KOPT-K1 (cell line): ENCODE results near the gene PANX1.

ENCODE experiments used
- H3K27ac ChIP-seq: fragments of 200-600 bp; sonication (generic); 2 replicates; pipeline ENCODE4 v1.5.1; 2016; ENCODE audit warnings: antibody characterized with exemption, mild to moderate bottlenecking, low read depth, low read length; ENCODE audit not compliant: poor library complexity, severe bottlenecking
- H3K36me3 ChIP-seq: fragments of 200-600 bp; sonication (generic); 2 replicates; pipeline ENCODE4 v1.5.1; 2017; ENCODE audit warnings: antibody characterized with exemption, mild to moderate bottlenecking, low read length, moderate library complexity; ENCODE audit not compliant: insufficient read depth
- H3K9me3 ChIP-seq: fragments of 200-600 bp; sonication (generic); 2 replicates; pipeline ENCODE4 v1.5.1; 2017; ENCODE audit warnings: antibody characterized with exemption, low read length, mild to moderate bottlenecking; ENCODE audit not compliant: insufficient read depth, poor library complexity, severe bottlenecking

The PANX1 gene

DNA sequence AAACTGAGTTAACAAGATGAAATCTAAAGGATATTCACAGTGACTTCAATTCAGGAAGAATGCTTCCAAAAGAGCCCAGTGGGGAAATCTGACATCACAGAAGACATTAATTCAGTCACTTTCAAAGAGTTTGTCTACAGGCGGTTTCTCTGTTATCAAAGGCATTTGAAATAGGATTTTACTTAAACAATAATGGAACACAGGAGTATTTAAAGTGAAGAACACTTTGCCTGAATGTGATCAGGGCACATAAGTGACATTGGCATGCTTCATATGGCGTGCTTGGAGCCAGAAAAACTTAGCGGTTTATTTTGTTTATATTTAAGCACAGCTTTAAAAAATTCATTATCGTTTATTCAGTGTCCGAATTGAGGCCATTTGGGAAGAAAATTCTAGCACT is 52.9 kb downstream of the PANX1 start:
- Histone ChIP-seq H3K36me3 (peaks cover 76% of the 10 kb centered on the region), H3K9me3 (no peaks in the 10 kb centered on the region), H3K27ac (no peak overlapping the region)

GRCh38 chr11:94181943-94182342 is 53.3 kb downstream of the PANX1 start:
- Histone ChIP-seq H3K9me3 (no peaks in the 10 kb centered on the region), H3K36me3 (peaks cover 80% of the 10 kb centered on the region), H3K27ac (no peak overlapping the region)

GRCh38 chr11:94183251-94183885 is 54.7 kb downstream of the PANX1 start:
- Histone ChIP-seq H3K27ac (no peak overlapping the region), H3K36me3 (peaks cover 76% of the 10 kb centered on the region)

GRCh38 chr11:94183886-94184264 is 55.2 kb downstream of the PANX1 start:
- Histone ChIP-seq H3K36me3 (peaks cover 71% of the 10 kb centered on the region), H3K27ac (no peak overlapping the region), H3K9me3 (no peaks in the 10 kb centered on the region)

More at GRCh38 chr11:94183251-94183885, 54.7 kb downstream of the PANX1 start:
- no peaks in the 10 kb centered on the region for H3K9me3 ChIP-seq

DNA sequence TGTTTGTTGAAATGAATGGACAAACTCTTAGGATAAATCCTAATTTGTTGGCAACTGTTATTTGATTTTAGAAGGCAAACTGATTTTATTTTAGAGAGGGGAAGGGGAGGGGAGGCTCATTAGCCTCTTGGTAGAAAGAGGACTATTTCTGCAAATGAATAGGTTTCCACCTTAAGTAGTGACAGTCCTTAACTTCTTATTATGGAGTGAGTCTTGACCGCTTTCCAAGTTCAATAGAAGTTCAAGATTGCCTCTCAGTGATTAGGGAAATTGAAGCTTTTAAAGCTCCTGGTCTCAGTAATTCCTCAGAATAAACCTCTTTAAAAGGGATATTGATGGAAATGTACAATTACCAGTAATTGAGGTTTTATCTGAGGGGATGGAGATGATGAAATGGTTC is 55.7 kb downstream of the PANX1 start:
- Histone ChIP-seq H3K9me3 (no peaks in the 10 kb centered on the region), H3K36me3 (peaks cover 66% of the 10 kb centered on the region), H3K27ac (no peak overlapping the region)

GRCh38 chr11:94184846-94185245 is 56.2 kb downstream of the PANX1 start:
- no peaks in the 10 kb centered on the region for H3K9me3 ChIP-seq
- peaks cover 62% of the 10 kb centered on the region for H3K36me3 ChIP-seq
- no peak overlapping the region for H3K27ac ChIP-seq

DNA sequence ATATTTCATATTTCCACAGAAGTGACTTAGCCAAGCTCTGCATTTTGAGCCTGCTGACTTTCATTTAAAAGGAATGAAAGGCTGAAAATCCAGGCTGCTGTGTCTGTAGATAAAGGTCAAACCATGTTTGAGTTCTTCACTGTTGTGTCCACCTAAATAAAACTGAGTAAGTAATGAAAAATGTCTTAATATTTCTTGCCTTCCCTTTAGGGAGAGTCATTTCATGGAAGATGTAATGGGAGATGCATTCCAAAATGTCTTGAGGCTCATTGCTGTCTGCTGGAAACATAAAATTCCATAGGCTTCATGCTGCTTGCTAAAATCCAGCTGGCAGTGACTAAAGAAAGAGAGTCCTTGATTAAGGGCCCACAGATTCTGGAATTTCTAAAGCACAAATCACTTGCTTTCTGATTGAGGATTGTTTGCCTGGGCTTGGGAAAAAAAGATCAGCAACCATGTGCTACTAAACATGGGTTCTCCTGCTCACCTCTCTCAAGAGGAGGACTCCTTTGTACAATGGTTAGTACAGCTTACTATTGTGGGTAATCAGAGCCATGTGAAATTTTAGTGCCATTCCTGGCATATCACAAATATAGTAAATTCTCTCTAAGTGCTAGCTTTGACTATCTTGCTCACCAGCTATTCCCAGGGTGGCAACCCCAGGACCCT is 56.9 kb downstream of the PANX1 start:
- Histone ChIP-seq H3K36me3 (peaks cover 55% of the 10 kb centered on the region), H3K9me3 (no peaks in the 10 kb centered on the region), H3K27ac (no peak overlapping the region)

- H3K27ac ChIP-seq: no peak overlapping the region
- no peaks in the 10 kb centered on the region for H3K9me3 ChIP-seq
Measured at GRCh38 chr11:94186342-94187203, 57.9 kb downstream of the PANX1 start.

DNA sequence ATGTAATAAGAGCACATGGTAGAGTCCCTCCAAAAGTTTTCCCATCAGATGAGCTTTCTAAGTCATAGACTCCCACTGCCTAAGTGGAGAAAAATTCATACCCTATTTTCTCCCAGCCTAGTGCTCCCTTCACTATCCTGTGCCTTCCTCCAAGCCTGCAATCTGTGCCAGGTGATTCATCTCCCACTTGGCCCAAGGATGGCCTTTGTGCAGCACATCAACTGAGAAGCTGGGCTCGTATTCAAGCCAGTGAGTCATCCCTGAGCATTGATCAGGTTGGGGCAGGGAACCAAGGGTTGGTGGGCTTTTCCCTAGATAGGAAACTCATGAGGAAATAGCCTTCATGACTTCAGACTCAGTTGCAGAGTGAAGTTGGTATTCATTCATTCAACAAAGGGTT is 64.6 kb downstream of the PANX1 start:
- H3K27ac ChIP-seq: no peak overlapping the region
- no peaks in the 10 kb centered on the region for H3K36me3 ChIP-seq

More at GRCh38 chr11:94186342-94187203, 57.9 kb downstream of the PANX1 start:
- H3K36me3 ChIP-seq: peaks cover 44% of the 10 kb centered on the region

DNA sequence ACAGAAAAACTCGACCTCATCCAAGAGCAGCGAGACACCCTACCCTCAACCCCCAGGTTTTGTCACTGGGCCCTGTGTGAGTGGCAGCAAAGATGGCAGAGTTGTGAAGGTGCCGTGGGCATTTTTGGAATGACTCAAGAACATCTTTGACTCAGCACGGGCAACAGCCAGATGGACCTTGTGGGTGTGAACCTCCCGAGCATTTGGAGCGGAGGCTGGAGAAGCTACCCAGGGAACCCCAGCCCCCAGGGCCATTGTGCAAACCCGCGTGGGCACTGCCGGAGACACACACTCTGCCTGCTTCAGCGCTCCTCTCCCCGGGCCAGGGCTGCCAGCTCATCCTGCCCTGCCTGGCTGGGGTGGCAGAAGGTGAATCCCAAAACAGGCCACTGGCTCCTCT is 66.1 kb downstream of the PANX1 start:
- Histone ChIP-seq H3K9me3 (no peaks in the 10 kb centered on the region), H3K36me3 (no peaks in the 10 kb centered on the region), H3K27ac (no peak overlapping the region)

More for the DNA sequence above, 64.6 kb downstream of the PANX1 start:
- H3K9me3 ChIP-seq: no peaks in the 10 kb centered on the region

DNA sequence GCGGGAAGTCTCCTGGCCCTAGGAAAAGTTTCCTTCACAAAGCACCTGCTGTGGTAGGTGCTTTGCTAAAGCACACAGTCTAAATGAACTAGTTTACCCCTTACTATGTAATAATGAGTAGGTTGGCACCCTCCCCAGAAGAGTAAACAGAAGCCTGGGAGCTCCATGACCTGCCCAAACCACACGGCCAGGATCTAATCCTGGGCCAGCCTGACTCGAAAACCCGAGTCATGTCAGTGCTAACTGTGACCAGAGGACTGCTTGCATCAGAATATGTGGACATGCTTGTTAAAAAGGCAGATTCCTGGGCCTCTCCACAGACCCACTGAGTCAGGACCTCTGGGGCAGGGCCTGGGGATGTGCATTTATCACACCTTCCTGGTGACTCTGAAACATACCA is 67.7 kb downstream of the PANX1 start:
- no peaks in the 10 kb centered on the region for H3K36me3 ChIP-seq
- no peak overlapping the region for H3K27ac ChIP-seq
- H3K9me3 ChIP-seq: no peaks in the 10 kb centered on the region

DNA sequence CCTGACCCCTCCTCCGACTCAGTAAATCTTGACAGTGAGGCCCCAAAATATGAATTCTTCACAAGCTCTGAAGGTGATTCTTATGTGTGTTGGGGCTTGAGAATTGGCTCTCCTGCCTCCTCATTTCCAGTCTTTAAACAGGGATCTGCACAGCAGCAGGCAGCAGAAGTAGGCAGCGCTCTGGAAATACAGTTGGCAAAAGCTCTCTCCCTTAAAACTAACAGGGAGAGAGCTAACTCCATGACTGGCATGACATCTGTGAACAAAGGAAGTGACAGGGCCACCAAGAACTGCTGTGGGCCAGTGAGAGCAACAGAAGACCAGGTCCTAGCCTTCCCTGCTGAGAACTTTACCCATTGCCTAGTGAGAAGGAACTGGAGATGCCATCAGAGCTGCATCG is 70.1 kb downstream of the PANX1 start:
- H3K27ac ChIP-seq: no peak overlapping the region
- no peaks in the 10 kb centered on the region for H3K9me3 ChIP-seq

GRCh38 chr11:94199136-94200130 is 70.8 kb downstream of the PANX1 start:
- no peaks in the 10 kb centered on the region for H3K36me3 ChIP-seq
- H3K9me3 ChIP-seq: no peaks in the 10 kb centered on the region
- H3K27ac ChIP-seq: no peak overlapping the region

More for the DNA sequence above, 70.1 kb downstream of the PANX1 start:
- H3K36me3 ChIP-seq: no peaks in the 10 kb centered on the region

GRCh38 chr11:94201004-94201465 is 72.4 kb downstream of the PANX1 start:
- H3K9me3 ChIP-seq: no peaks in the 10 kb centered on the region
- no peak overlapping the region for H3K27ac ChIP-seq
- H3K36me3 ChIP-seq: no peaks in the 10 kb centered on the region
